HG02623 (cell line): ENCODE results near the gene ATP13A3.

Experiments used
- ATAC-seq: cut with Tn5 transposase; IDR thresholded peaks from one replicate; pipeline ENCODE4 v1.9.1; 2021; ENCODE audit warnings: moderate library complexity; ENCODE audit not compliant: unreplicated experiment

Gene ATP13A3

GRCh38 chr3:194476784-194477183, 10.0 kb downstream of the ATP13A3 start:
- no peak for ATAC-seq

- no peak for ATAC-seq
Measured at GRCh38 chr3:194475978-194476377, 10.8 kb downstream of the ATP13A3 start.

GRCh38 chr3:194475138-194475932, 11.5 kb downstream of the ATP13A3 start:
- ATAC-seq: no peak

GRCh38 chr3:194474675-194475074, 12.1 kb downstream of the ATP13A3 start:
- ATAC-seq: no peak

- ATAC-seq: peak; percentile 80
Measured at GRCh38 chr3:194472290-194472920, 14.4 kb downstream of the ATP13A3 start.

- ATAC-seq: no peak
Measured at GRCh38 chr3:194471863-194472262, 14.9 kb downstream of the ATP13A3 start.

GRCh38 chr3:194470615-194471014, 16.2 kb downstream of the ATP13A3 start:
- ATAC-seq: no peak

GRCh38 chr3:194469977-194470376, 16.8 kb downstream of the ATP13A3 start:
- ATAC-seq: no peak

- ATAC-seq: no peak
Measured at GRCh38 chr3:194468086-194468485, 18.7 kb downstream of the ATP13A3 start.

GRCh38 chr3:194466761-194467356, 19.9 kb downstream of the ATP13A3 start:
- no peak for ATAC-seq

GRCh38 chr3:194465920-194466570, 20.8 kb downstream of the ATP13A3 start:
- ATAC-seq: no peak

GRCh38 chr3:194465246-194465645, 21.6 kb downstream of the ATP13A3 start:
- ATAC-seq: no peak

- no peak for ATAC-seq
Measured at GRCh38 chr3:194464692-194465091, 22.1 kb downstream of the ATP13A3 start.

GRCh38 chr3:194462936-194463335, 23.9 kb downstream of the ATP13A3 start:
- no peak for ATAC-seq

- no peak for ATAC-seq
Measured at GRCh38 chr3:194460566-194460965, 26.2 kb downstream of the ATP13A3 start.

- no peak for ATAC-seq
Measured at GRCh38 chr3:194458131-194458530, 28.7 kb downstream of the ATP13A3 start.

GRCh38 chr3:194455481-194455880, 31.3 kb downstream of the ATP13A3 start:
- no peak for ATAC-seq

GRCh38 chr3:194450341-194450740, 36.5 kb downstream of the ATP13A3 start:
- no peak for ATAC-seq

- ATAC-seq: no peak
Measured at GRCh38 chr3:194449913-194450312, 36.9 kb downstream of the ATP13A3 start.

GRCh38 chr3:194447657-194448056, 39.1 kb downstream of the ATP13A3 start:
- ATAC-seq: no peak

GRCh38 chr3:194447161-194447560, 39.6 kb downstream of the ATP13A3 start:
- ATAC-seq: no peak

- no peak for ATAC-seq
Measured at GRCh38 chr3:194446754-194447153, 40.0 kb downstream of the ATP13A3 start.
